Spleen (tissue), 11 donors: ENCODE data around the gene FRMD5. TPM values are rescaled to one million over a fixed set of nuclear protein-coding genes. Genes with fewer than 3 reads are reported as not detected.

Experiments used
- DNase-seq: peaks from one replicate; pipeline ENCODE4 v3.0.0-alpha.2; 2020
- H3K27ac ChIP-seq, 8 donors: fragments of 200-600 bp; sonication (generic) in 7 of 8; 1 replicate in 4 of 8; 2 replicates in 4 of 8; pipeline versions ENCODE4 v1.5.0 to v1.8.0; 2016 to 2021; ENCODE audit warnings: inconsistent platforms in 4 of 8, mild to moderate bottlenecking in 4 of 8, moderate library complexity in 1 of 8
- H3K27me3 ChIP-seq, 7 donors: fragments of 200-600 bp; sonication (generic) in 6 of 7; replicated peaks in 1 of 7; 1 replicate in 4 of 7; 2 replicates in 3 of 7; pipeline versions ENCODE4 v1.5.0 to v1.8.0; 2016 to 2021; ENCODE audit warnings: inconsistent platforms in 3 of 7, mild to moderate bottlenecking in 1 of 7
- H3K36me3 ChIP-seq, 6 donors: fragments of 200-600 bp; sonication (generic) in 5 of 6; 1 replicate in 4 of 6; 2 replicates in 2 of 6; pipeline versions ENCODE4 v1.5.0 to v1.8.0; 2016 to 2021; ENCODE audit warnings: inconsistent platforms in 2 of 6
- H3K4me1 ChIP-seq, 6 donors: fragments of 200-600 bp; sonication (generic) in 5 of 6; 1 replicate in 3 of 6; 2 replicates in 3 of 6; pipeline versions ENCODE4 v1.5.0 to v1.8.0; 2016 to 2021; ENCODE audit warnings: inconsistent platforms in 3 of 6
- H3K4me3 ChIP-seq, 8 donors: fragments of 200-600 bp; sonication (generic) in 7 of 8; 1 replicate in 4 of 8; 2 replicates in 4 of 8; pipeline versions ENCODE4 v1.5.0 to v1.8.0; 2016 to 2021; ENCODE audit warnings: inconsistent platforms in 4 of 8, mild to moderate bottlenecking in 4 of 8, moderate library complexity in 2 of 8
- H3K9me3 ChIP-seq, 8 donors: fragments of 200-600 bp; sonication (generic) in 7 of 8; 1 replicate in 4 of 8; 2 replicates in 4 of 8; pipeline versions ENCODE4 v1.5.0 to v1.8.0; 2016 to 2021; ENCODE audit warnings: inconsistent platforms in 4 of 8
- CTCF ChIP-seq, 11 experiments: fragments of 200-600 bp in 7 of 11; fragments of 450-650 bp in 4 of 11; sonication (generic) in 4 of 11; IDR thresholded peaks in 8 of 11; conservative IDR thresholded peaks in 3 of 11; 1 replicate in 7 of 11; 2 replicates in 4 of 11; pipeline versions ENCODE4 v1.4.0 to v1.8.0; 2016 to 2021; ENCODE audit warnings: antibody characterized with exemption in 11 of 11, inconsistent platforms in 4 of 11, mild to moderate bottlenecking in 1 of 11
- POLR2A ChIP-seq, 3 donors: fragments of 450-650 bp; IDR thresholded peaks; one replicate each; pipeline ENCODE4 v1.5.1; 2017; ENCODE audit warnings: antibody characterized with exemption in 3 of 3, mild to moderate bottlenecking in 1 of 3
- POLR2AphosphoS5 ChIP-seq, 3 donors: sonication (generic); formaldehyde crosslinking; IDR thresholded peaks; one replicate each; pipeline ENCODE4 v1.5.1; 2017; ENCODE audit warnings: antibody characterized with exemption in 3 of 3
- WGBS, 5 donors: extraction: QIAGEN DNeasy Blood & Tissue Kit in 3 of 5; methylation state at CpG; one replicate each; pipeline versions ENCODE4 v1.1.5 to v1.1.7; 2013 to 2018; 5-methylcytosine and 5-hydroxymethylcytosine counted together
- intact Hi-C: fragments of 100-400 bp; cut with DNase I; formaldehyde crosslinking; loops from one replicate; pipeline ENCODE4 v1.15.0; 2023; ENCODE audit warnings: low total_unique reads
- polyA plus RNA-seq, 3 donors: library from polyadenylated mRNA; stranded (reverse); fragments of 200-250 nt; gene quantifications; one replicate each; pipeline ENCODE4 v1.2.1, GENCODE V29; 2013
- total RNA-seq, 7 donors: library from RNA; depleted of rRNA in 3 of 7; stranded (reverse); fragments of >200 nt in 3 of 7; fragmentation: NEBNext Ultra II Directional in 4 of 7; extraction: Animal tissue kit (Norgen Biotek cat#: 25700) in 4 of 7; gene quantifications; one replicate each; pipeline versions ENCODE4 v1.1.0 to v1.2.1, GENCODE V29; 2016 to 2021
- donor health status: healthy with polysubstance abuse.
- donor health status: DM: no; HTN: no; CAD: no; lungs with moderate emphysema.
- donor health status: DM: no; HTN: no; CAD: no.
- donor health status: Bipolar disorder and iron deficiency.
- donor health status: healthy.
- donor health status: DM: no; HTN: no; CAD: no.
- donor health status: DM: yes; HTN: yes; CAD: no.

The FRMD5 gene
- total and polyA plus RNA-seq, 10 donors: 0.09 to 1.0 (median 0.43) TPM; not detected in 1

DNA sequence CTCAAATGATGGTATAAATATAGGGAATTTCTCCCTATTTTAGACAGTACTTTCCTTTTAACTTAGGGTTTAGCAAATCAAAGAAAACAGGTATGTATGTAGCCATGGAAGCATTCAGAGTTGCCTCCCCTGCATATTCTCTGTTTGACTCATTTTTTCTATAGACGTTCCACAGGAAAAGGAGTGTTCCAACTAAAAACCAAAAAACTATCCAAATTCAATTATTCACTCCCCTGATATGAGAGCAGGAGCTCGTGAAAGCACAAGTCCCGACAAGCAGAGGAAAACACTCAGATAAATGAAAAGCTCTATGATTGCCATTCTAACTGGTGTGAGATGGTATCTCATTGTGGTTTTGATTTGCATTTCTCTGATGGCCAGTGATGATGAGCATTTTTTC is 119.5 kb downstream of the FRMD5 start:
- Histone ChIP-seq H3K4me3 (no peak overlapping the region), H3K36me3 (no peaks in the 10 kb centered on the region), H3K27me3 (no peaks in the 10 kb centered on the region), H3K4me1 (no peaks in the 10 kb centered on the region), H3K27ac (no peak overlapping the region), H3K9me3 (peaks cover 0 to 14% (median 0%) of the 10 kb centered on the region in 8 donors)
- TF ChIP-seq CTCF (IDR thresholded peaks at IDR 0.05 in 8 of 11, conservative IDR thresholded peaks at IDR 0.05 in 3 of 11) (no peak), POLR2AphosphoS5 (IDR thresholded peaks at IDR 0.05) (no peak), POLR2A (IDR thresholded peaks at IDR 0.05) (no peak)
- DNase-seq: no peak
- WGBS, 5 donors: 56 to 85% (median 72%) methylated on average over 3 of the region's 3 CpGs
- intact Hi-C loops: no loop called here

DNA sequence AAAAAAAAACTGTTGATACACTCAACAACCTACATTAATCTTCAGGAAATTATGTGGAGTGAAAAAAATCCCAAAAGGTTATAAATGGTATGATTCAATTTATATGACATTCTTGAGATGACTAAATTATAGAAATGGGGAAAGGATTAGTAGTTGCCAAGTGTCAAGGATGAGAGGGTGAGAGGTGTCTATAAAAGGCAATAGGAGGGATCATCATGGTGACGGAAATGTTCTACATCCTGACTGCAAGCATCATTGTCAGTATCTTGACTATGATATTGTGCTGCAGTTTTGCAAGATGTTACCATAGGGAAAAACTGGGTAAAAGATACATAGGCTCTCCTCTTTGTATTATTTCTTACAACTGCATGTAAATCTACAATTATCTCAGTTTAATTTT is 125.6 kb downstream of the FRMD5 start:
- no peak for DNase-seq
- Histone ChIP-seq H3K27ac (no peak overlapping the region), H3K36me3 (no peaks in the 10 kb centered on the region), H3K4me3 (no peak overlapping the region), H3K4me1 (no peaks in the 10 kb centered on the region), H3K9me3 (no peaks in the 10 kb centered on the region), H3K27me3 (no peaks in the 10 kb centered on the region)
- intact Hi-C loops: loop anchor here (5.0 kb wide), 1 partner anchor 167 kb away; no protein-coding TSS in a partner anchor
- no peak for TF ChIP-seq POLR2AphosphoS5 (IDR thresholded peaks at IDR 0.05)
- no peak for TF ChIP-seq CTCF (IDR thresholded peaks at IDR 0.05 in 8 of 11, conservative IDR thresholded peaks at IDR 0.05 in 3 of 11)
- no peak for TF ChIP-seq POLR2A (IDR thresholded peaks at IDR 0.05)
- WGBS, 5 donors: 67 to 95% (median 86%) methylated on average over 1 of the region's 1 CpG

DNA sequence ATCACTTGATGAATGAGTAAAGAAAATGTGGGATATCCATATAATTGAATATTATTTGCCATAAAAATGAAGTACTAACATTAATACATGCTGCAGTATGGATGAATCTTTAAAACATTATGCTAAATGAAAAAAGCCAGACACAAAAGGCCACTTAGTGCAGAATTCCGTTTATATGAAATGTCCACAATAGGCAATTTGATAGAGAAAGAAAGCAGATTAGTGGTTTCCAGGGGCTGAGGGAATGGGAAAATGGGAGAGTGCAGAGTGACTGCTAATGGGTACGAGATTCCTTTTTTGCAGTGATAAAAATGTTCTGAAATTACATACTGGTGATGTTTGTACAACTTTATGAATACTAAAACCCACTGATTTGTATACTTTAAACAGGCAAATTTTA is 126.7 kb downstream of the FRMD5 start:
- no peaks in the 10 kb centered on the region for H3K27me3 ChIP-seq
- no peak for TF ChIP-seq POLR2A (IDR thresholded peaks at IDR 0.05)
- no peak for TF ChIP-seq CTCF (IDR thresholded peaks at IDR 0.05 in 8 of 11, conservative IDR thresholded peaks at IDR 0.05 in 3 of 11)
- no peak for TF ChIP-seq POLR2AphosphoS5 (IDR thresholded peaks at IDR 0.05)
- no peak overlapping the region for H3K27ac ChIP-seq
- no peaks in the 10 kb centered on the region for H3K36me3 ChIP-seq
- intact Hi-C loops: loop anchor here (5.0 kb wide), 1 partner anchor 166 kb away; no protein-coding TSS in a partner anchor
- no peak overlapping the region for H3K4me3 ChIP-seq
- no peaks in the 10 kb centered on the region for H3K4me1 ChIP-seq
- 70 to 89% (median 78%) methylated on average over 2 of the region's 2 CpGs for WGBS, 5 donors
- no peaks in the 10 kb centered on the region for H3K9me3 ChIP-seq
- no peak for DNase-seq

DNA sequence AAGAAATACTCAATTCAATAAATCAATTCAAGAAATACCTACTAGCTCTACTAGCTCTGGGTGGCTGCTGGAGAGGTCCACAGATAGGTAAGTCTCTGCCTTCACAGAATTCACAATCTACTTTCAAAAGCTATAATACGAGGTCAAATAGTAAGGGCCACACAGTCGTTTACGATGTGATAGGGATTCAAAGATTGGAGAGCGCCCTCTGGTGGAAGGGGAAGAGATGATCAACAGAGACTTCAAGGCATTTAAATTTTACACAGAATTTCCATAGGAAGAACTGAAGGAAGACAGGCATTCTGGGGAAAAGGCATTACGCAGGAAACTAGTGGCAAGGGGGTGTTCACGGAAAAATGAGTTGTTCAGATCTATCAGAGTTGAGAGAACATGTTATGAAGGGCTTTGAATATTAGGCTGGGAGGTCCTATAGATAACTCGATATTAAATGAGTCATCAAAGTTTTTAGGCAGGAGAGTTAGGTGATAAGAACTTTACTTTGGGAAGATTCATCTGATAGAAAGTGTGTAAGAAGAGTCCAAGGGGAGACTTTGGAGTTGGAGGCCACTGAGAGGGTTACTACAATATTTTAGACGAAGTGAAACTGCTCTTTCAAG is 128.8 kb downstream of the FRMD5 start:
- H3K9me3 ChIP-seq: no peaks in the 10 kb centered on the region
- TF ChIP-seq CTCF (IDR thresholded peaks at IDR 0.05 in 8 of 11, conservative IDR thresholded peaks at IDR 0.05 in 3 of 11) (peak in 10 of 11 experiments; percentile 27 to 75 (median 65)), POLR2A (IDR thresholded peaks at IDR 0.05) (no peak), POLR2AphosphoS5 (IDR thresholded peaks at IDR 0.05) (no peak)
- WGBS, 5 donors: 21 to 26% (median 23%) methylated on average over 8 of the region's 8 CpGs
- H3K27ac ChIP-seq: no peak overlapping the region
- H3K36me3 ChIP-seq: no peaks in the 10 kb centered on the region
- DNase-seq: no peak
- intact Hi-C loops: loop anchor here (5.0 kb wide), 1 partner anchor 164 kb away; no protein-coding TSS in a partner anchor
- no peaks in the 10 kb centered on the region for H3K27me3 ChIP-seq
- H3K4me1 ChIP-seq: no peaks in the 10 kb centered on the region
- H3K4me3 ChIP-seq: no peak overlapping the region
